Measurements from ENCODE around the gene METAP2.
"Not testable (repeated sequence)": the region's sequence is repeated elsewhere in the genome, so short reads cannot be mapped to it uniquely, and the experiment has no call there.

METAP2 gene

GRCh38 chr12:95460105-95460504 is 13.8 kb upstream of the METAP2 start:
- in situ Hi-C loops (cut with HindIII; ENCODE audit: low pct_ligation_motif_present, low pct_unique_long_range_greater_than_20kb, low sequenced_read_pairs) = no loop called here
- DNase-seq = no peak

GRCh38 chr12:95460896-95461295 is 13.1 kb upstream of the METAP2 start:
- DNase-seq = no peak
- in situ Hi-C loops (cut with HindIII; ENCODE audit: low pct_ligation_motif_present, low pct_unique_long_range_greater_than_20kb, low sequenced_read_pairs) = no loop called here

- DNase-seq = no peak
These were observed 11.9 kb upstream of the METAP2 start for GRCh38 chr12:95462081-95462480.

GRCh38 chr12:95462551-95462950 is 11.4 kb upstream of the METAP2 start:
- no peak for DNase-seq
- in situ Hi-C loops (cut with HindIII; ENCODE audit: low pct_ligation_motif_present, low pct_unique_long_range_greater_than_20kb, low sequenced_read_pairs) = no loop called here

More at GRCh38 chr12:95462081-95462480, 11.9 kb upstream of the METAP2 start:
- in situ Hi-C loops (cut with HindIII; ENCODE audit: low pct_ligation_motif_present, low pct_unique_long_range_greater_than_20kb, low sequenced_read_pairs) = no loop called here

GRCh38 chr12:95463050-95463449 is 10.9 kb upstream of the METAP2 start:
- in situ Hi-C loops (cut with HindIII; ENCODE audit: low pct_ligation_motif_present, low pct_unique_long_range_greater_than_20kb, low sequenced_read_pairs) = no loop called here

GRCh38 chr12:95463776-95464175 is 10.2 kb upstream of the METAP2 start:
- in situ Hi-C loops (cut with HindIII; ENCODE audit: low pct_ligation_motif_present, low pct_unique_long_range_greater_than_20kb, low sequenced_read_pairs); DNase-seq: not testable (repeated sequence)

More at GRCh38 chr12:95463050-95463449, 10.9 kb upstream of the METAP2 start:
- no peak for DNase-seq

- in situ Hi-C loops (cut with HindIII; ENCODE audit: low pct_ligation_motif_present, low pct_unique_long_range_greater_than_20kb, low sequenced_read_pairs) = no loop called here
- DNase-seq = no peak
These were observed 8.7 kb upstream of the METAP2 start for GRCh38 chr12:95465275-95465674.

GRCh38 chr12:95470300-95470699 is 3.7 kb upstream of the METAP2 start:
- in situ Hi-C loops (cut with HindIII; ENCODE audit: low pct_ligation_motif_present, low pct_unique_long_range_greater_than_20kb, low sequenced_read_pairs) = no loop called here
- DNase-seq = no peak

- in situ Hi-C loops (cut with HindIII; ENCODE audit: low pct_ligation_motif_present, low pct_unique_long_range_greater_than_20kb, low sequenced_read_pairs) = no loop called here
- peak; percentile 66 for DNase-seq
These were observed 595 bp upstream of the METAP2 start for GRCh38 chr12:95473231-95473883.

GRCh38 chr12:95474660-95474958 is 657 bp downstream of the METAP2 start:
- no peak for DNase-seq

GRCh38 chr12:95480230-95480629 is 6.3 kb downstream of the METAP2 start:
- in situ Hi-C loops (cut with HindIII; ENCODE audit: low pct_ligation_motif_present, low pct_unique_long_range_greater_than_20kb, low sequenced_read_pairs) = no loop called here
- no peak for DNase-seq

More at GRCh38 chr12:95474660-95474958, 657 bp downstream of the METAP2 start:
- in situ Hi-C loops (cut with HindIII; ENCODE audit: low pct_ligation_motif_present, low pct_unique_long_range_greater_than_20kb, low sequenced_read_pairs) = no loop called here

- in situ Hi-C loops (cut with HindIII; ENCODE audit: low pct_ligation_motif_present, low pct_unique_long_range_greater_than_20kb, low sequenced_read_pairs) = no loop called here
- DNase-seq = no peak
These were observed 7.1 kb downstream of the METAP2 start for GRCh38 chr12:95481072-95481471.

- in situ Hi-C loops (cut with HindIII; ENCODE audit: low pct_ligation_motif_present, low pct_unique_long_range_greater_than_20kb, low sequenced_read_pairs) = no loop called here
These were observed 7.9 kb downstream of the METAP2 start for GRCh38 chr12:95481888-95482287.

GRCh38 chr12:95482564-95482963 is 8.6 kb downstream of the METAP2 start:
- DNase-seq; in situ Hi-C loops (cut with HindIII; ENCODE audit: low pct_ligation_motif_present, low pct_unique_long_range_greater_than_20kb, low sequenced_read_pairs): not testable (repeated sequence)

More at GRCh38 chr12:95481888-95482287, 7.9 kb downstream of the METAP2 start:
- DNase-seq = no peak

GRCh38 chr12:95484524-95484923 is 10.6 kb downstream of the METAP2 start:
- no peak for DNase-seq
- in situ Hi-C loops (cut with HindIII; ENCODE audit: low pct_ligation_motif_present, low pct_unique_long_range_greater_than_20kb, low sequenced_read_pairs) = no loop called here

GRCh38 chr12:95487024-95487423 is 13.1 kb downstream of the METAP2 start:
- no peak for DNase-seq
- in situ Hi-C loops (cut with HindIII; ENCODE audit: low pct_ligation_motif_present, low pct_unique_long_range_greater_than_20kb, low sequenced_read_pairs) = no loop called here

GRCh38 chr12:95492462-95492861 is 18.5 kb downstream of the METAP2 start:
- in situ Hi-C loops (cut with HindIII; ENCODE audit: low pct_ligation_motif_present, low pct_unique_long_range_greater_than_20kb, low sequenced_read_pairs) = no loop called here
- no peak for DNase-seq

- in situ Hi-C loops (cut with HindIII; ENCODE audit: low pct_ligation_motif_present, low pct_unique_long_range_greater_than_20kb, low sequenced_read_pairs) = no loop called here
- no peak for DNase-seq
These were observed 20.9 kb downstream of the METAP2 start for GRCh38 chr12:95494888-95495287.

GRCh38 chr12:95495433-95495832 is 21.5 kb downstream of the METAP2 start:
- no peak for DNase-seq
- in situ Hi-C loops (cut with HindIII; ENCODE audit: low pct_ligation_motif_present, low pct_unique_long_range_greater_than_20kb, low sequenced_read_pairs) = no loop called here

- in situ Hi-C loops (cut with HindIII; ENCODE audit: low pct_ligation_motif_present, low pct_unique_long_range_greater_than_20kb, low sequenced_read_pairs) = no loop called here
- no peak for DNase-seq
These were observed 23.1 kb downstream of the METAP2 start for GRCh38 chr12:95497031-95497430.

GRCh38 chr12:95498968-95499367 is 25.0 kb downstream of the METAP2 start:
- no peak for DNase-seq
- in situ Hi-C loops (cut with HindIII; ENCODE audit: low pct_ligation_motif_present, low pct_unique_long_range_greater_than_20kb, low sequenced_read_pairs) = no loop called here
